HepG2 (cell line): ENCODE results near the gene ZNF213. TPM values are rescaled to one million over a fixed set of nuclear protein-coding genes. Genes with fewer than 3 reads are reported as not detected.
A peak's percentile ranks its signal among the peaks of the same experiment; 100 is the strongest.

Experiments used
- BCL3 ChIP-seq: sonication (generic); formaldehyde crosslinking; IDR thresholded peaks from 2 replicates; pipeline ENCODE4 v1.5.1; 2020; ENCODE audit warnings: mild to moderate bottlenecking, missing genetic modification reagents, moderate library complexity
- CERS6 ChIP-seq: sonication (generic); formaldehyde crosslinking; IDR thresholded peaks from 2 replicates; pipeline ENCODE4 v1.5.0; 2020; ENCODE audit warnings: missing genetic modification reagents
- DMAP1 ChIP-seq: IDR thresholded peaks from 2 replicates; pipeline ENCODE4 v1.6.1; 2016
- HMGA1 ChIP-seq: sonication (generic); formaldehyde crosslinking; conservative IDR thresholded peaks from 2 replicates; pipeline ENCODE4 v1.4.0; 2020; ENCODE audit warnings: missing genetic modification reagents
- HMGXB3 ChIP-seq: sonication (generic); formaldehyde crosslinking; IDR thresholded peaks from 2 replicates; pipeline ENCODE4 v1.4.0; 2020; ENCODE audit warnings: missing genetic modification reagents, borderline replicate concordance
- HNF1A ChIP-seq, 2 experiments: sonication (generic) in 1 of 2; formaldehyde crosslinking in 1 of 2; IDR thresholded peaks; 2 replicates each; pipeline versions ENCODE4 v1.4.0 to v1.6.1; 2016 to 2020; ENCODE audit warnings: borderline replicate concordance in 1 of 2, low read depth in 1 of 2, mild to moderate bottlenecking in 1 of 2, missing genetic modification reagents in 1 of 2
- RFXANK ChIP-seq: IDR thresholded peaks from 2 replicates; pipeline ENCODE4 v1.6.1; 2016
- RNF219 ChIP-seq: sonication (generic); formaldehyde crosslinking; IDR thresholded peaks from 2 replicates; pipeline ENCODE4 v1.5.0; 2020; ENCODE audit warnings: mild to moderate bottlenecking, missing genetic modification reagents
- UBTF ChIP-seq: sonication (generic); formaldehyde crosslinking; IDR thresholded peaks from 2 replicates; pipeline ENCODE4 v1.4.0; 2020; ENCODE audit warnings: mild to moderate bottlenecking, missing genetic modification reagents
- ZNF34 ChIP-seq: sonication (generic); formaldehyde crosslinking; IDR thresholded peaks from 2 replicates; pipeline ENCODE4 v1.4.0; 2020; ENCODE audit warnings: mild to moderate bottlenecking, missing genetic modification reagents, borderline replicate concordance
- ZNF431 ChIP-seq: sonication (generic); formaldehyde crosslinking; IDR thresholded peaks from 2 replicates; pipeline ENCODE4 v1.9.0; 2022; ENCODE audit warnings: missing genetic modification reagents, low read depth, mild to moderate bottlenecking, borderline replicate concordance
- polyA plus RNA-seq, 8 experiments: library from polyadenylated mRNA; depleted of rRNA in 3 of 8; stranded (reverse) in 7 of 8; unstranded in 1 of 8; fragments of >200 nt; fragmentation: Illumina TruSeq in 4 of 8; extraction: Trizol in 4 of 8; gene quantifications; 2 replicates each; pipeline versions ENCODE4 v1.2.1 to v1.2.3, GENCODE V29; 2011 to 2016; ENCODE audit warnings: low read depth in 4 of 8, missing spikeins in 1 of 8, mixed read lengths in 1 of 8; ENCODE audit not compliant: insufficient read depth in 1 of 8
- total RNA-seq, 5 experiments: library from RNA; depleted of rRNA; stranded (reverse); fragments of >200 nt; fragmentation: Illumina TruSeq; extraction: Trizol; gene quantifications; 2 replicates each; pipeline ENCODE4 v1.2.3, GENCODE V29; 2016; ENCODE audit warnings: low read depth in 1 of 5

The ZNF213 gene
- total and polyA plus RNA-seq, 2 of the 13 experiments (the other 11 are each of a cell fraction or from before 2014, with no cell fraction given): 0.59 to 0.97 TPM

GRCh38 chr16:3134338-3135125, at the start of gene ZNF213 (continued):
- TF ChIP-seq HMGXB3: no peak
- TF ChIP-seq RFXANK (CRISPR knock-in tag): no peak
- peak; percentile 72; the same call in 1 of the 2 replicates for TF ChIP-seq UBTF (CRISPR knock-in tag)
- TF ChIP-seq BCL3 (CRISPR knock-in tag): no peak
- TF ChIP-seq HMGA1 (CRISPR knock-in tag): no peak
- TF ChIP-seq RNF219: no peak
- TF ChIP-seq HNF1A (IDR thresholded peaks at IDR 0.05; ENCODE audit: low read depth): no peak
- no peak for TF ChIP-seq HNF1A (CRISPR knock-in tag; IDR thresholded peaks at IDR 0.05; ENCODE audit: borderline replicate concordance)
- no peak for TF ChIP-seq CERS6
- TF ChIP-seq DMAP1 (CRISPR knock-in tag): no peak; the same call in 1 of the 2 replicates
- TF ChIP-seq ZNF34 (CRISPR knock-in tag): 0 out of 2 replicates have a peak, but pooled peaks have one; percentile 6
- no peak for TF ChIP-seq ZNF431 (CRISPR knock-in tag)
